ENCODE measurements around the gene LSM3. TPM values are rescaled to one million over a fixed set of nuclear protein-coding genes. Genes with fewer than 3 reads are reported as not detected.

The LSM3 gene
- total RNA-seq, 2 experiments from 2014 or later = 12.4 to 21.9 TPM

- H2AFZ ChIP-seq (ENCODE audit: low read length) = no peak overlapping the region
- H3K4me2 ChIP-seq (ENCODE audit: low read length) = no peak overlapping the region
- POLR2A ChIA-PET = no interaction called here
- peaks cover 61% of the 10 kb centered on the region for H3K36me3 ChIP-seq (ENCODE audit: insufficient read depth, low read length)
- no TSS peak for BruUV-seq (replicated peaks)
- DNase-seq (ENCODE audit: low spot score) = no peak
- intact Hi-C loops (cut with micrococcal nuclease; ENCODE audit: unreplicated experiment) = no loop called here
- H4K20me1 ChIP-seq (ENCODE audit: insufficient read depth, low read length) = no peaks in the 10 kb centered on the region
- no peaks in the 10 kb centered on the region for H3K9me2 ChIP-seq (ENCODE audit: insufficient read depth, low read length)
- no peak overlapping the region for H3K27ac ChIP-seq (ENCODE audit: low read depth, low read length, poor library complexity, severe bottlenecking)
- TF ChIP-seq CTCF (conservative IDR thresholded peaks at IDR 0.05; ENCODE audit: low read length) (no peak), EZH2phosphoT487 (IDR thresholded peaks at IDR 0.05; ENCODE audit: borderline replicate concordance, low read depth, low read length) (no peak)
- H3K4me1 ChIP-seq (ENCODE audit: insufficient read depth, low read length, poor library complexity, severe bottlenecking) = peaks cover 13% of the 10 kb centered on the region
- H3K79me2 ChIP-seq (ENCODE audit: insufficient read depth, low read depth, low read length) = peaks cover 17% of the 10 kb centered on the region; the same call in 1 of the 2 replicates
- CTCF ChIA-PET (ENCODE audit: unreplicated experiment) = no interaction called here
- H3K9me3 ChIP-seq (ENCODE audit: low read length) = no peaks in the 10 kb centered on the region
- no peak overlapping the region for H3K4me3 ChIP-seq (ENCODE audit: low read depth, low read length, poor library complexity, severe bottlenecking)
Observed at GRCh38 chr3:14130230-14130629, 48.4 kb upstream of the LSM3 start.

- POLR2A ChIA-PET = no interaction called here
- no peak for DNase-seq (ENCODE audit: low spot score)
- Histone ChIP-seq H3K36me3 (ENCODE audit: insufficient read depth, low read length) (peaks cover 64% of the 10 kb centered on the region), H3K27ac (ENCODE audit: low read depth, low read length, poor library complexity, severe bottlenecking) (no peak overlapping the region), H3K79me2 (ENCODE audit: insufficient read depth, low read depth, low read length) (peaks cover 13% of the 10 kb centered on the region; the same call in 1 of the 2 replicates), H3K9me2 (ENCODE audit: insufficient read depth, low read length) (no peaks in the 10 kb centered on the region), H3K4me2 (ENCODE audit: low read length) (no peak overlapping the region), H4K20me1 (ENCODE audit: insufficient read depth, low read length) (no peaks in the 10 kb centered on the region), H3K9me3 (ENCODE audit: low read length) (no peaks in the 10 kb centered on the region), H2AFZ (ENCODE audit: low read length) (no peak overlapping the region), H3K4me1 (ENCODE audit: insufficient read depth, low read length, poor library complexity, severe bottlenecking) (peaks cover 12% of the 10 kb centered on the region), H3K4me3 (ENCODE audit: low read depth, low read length, poor library complexity, severe bottlenecking) (no peak overlapping the region)
- intact Hi-C loops (cut with micrococcal nuclease; ENCODE audit: unreplicated experiment) = no loop called here
- CTCF ChIA-PET (ENCODE audit: unreplicated experiment) = no interaction called here
- no peak for TF ChIP-seq CTCF (conservative IDR thresholded peaks at IDR 0.05; ENCODE audit: low read length)
- TF ChIP-seq EZH2phosphoT487 (IDR thresholded peaks at IDR 0.05; ENCODE audit: borderline replicate concordance, low read depth, low read length) = no peak
- BruUV-seq (replicated peaks) = no TSS peak
Observed at GRCh38 chr3:14130707-14131106, 47.9 kb upstream of the LSM3 start.

- no peak for DNase-seq (ENCODE audit: low spot score)
- BruUV-seq (replicated peaks) = no TSS peak
- TF ChIP-seq CTCF (conservative IDR thresholded peaks at IDR 0.05; ENCODE audit: low read length) (no peak), EZH2phosphoT487 (IDR thresholded peaks at IDR 0.05; ENCODE audit: borderline replicate concordance, low read depth, low read length) (no peak)
- POLR2A ChIA-PET = no interaction called here
- no peaks in the 10 kb centered on the region for H4K20me1 ChIP-seq (ENCODE audit: insufficient read depth, low read length)
- H3K79me2 ChIP-seq (ENCODE audit: insufficient read depth, low read depth, low read length) = peaks cover 8% of the 10 kb centered on the region; the same call in 1 of the 2 replicates
- CTCF ChIA-PET (ENCODE audit: unreplicated experiment) = no interaction called here
- intact Hi-C loops (cut with micrococcal nuclease; ENCODE audit: unreplicated experiment) = no loop called here
- peaks cover 68% of the 10 kb centered on the region for H3K36me3 ChIP-seq (ENCODE audit: insufficient read depth, low read length)
- H3K27ac ChIP-seq (ENCODE audit: low read depth, low read length, poor library complexity, severe bottlenecking) = no peak overlapping the region
- H3K4me2 ChIP-seq (ENCODE audit: low read length) = no peak overlapping the region
- H3K9me2 ChIP-seq (ENCODE audit: insufficient read depth, low read length) = no peaks in the 10 kb centered on the region
- no peak overlapping the region for H3K4me3 ChIP-seq (ENCODE audit: low read depth, low read length, poor library complexity, severe bottlenecking)
- peaks cover 7% of the 10 kb centered on the region for H3K4me1 ChIP-seq (ENCODE audit: insufficient read depth, low read length, poor library complexity, severe bottlenecking)
- H3K9me3 ChIP-seq (ENCODE audit: low read length) = no peaks in the 10 kb centered on the region
- no peak overlapping the region for H2AFZ ChIP-seq (ENCODE audit: low read length)
Observed at GRCh38 chr3:14131134-14131533, 47.5 kb upstream of the LSM3 start.
